Measurements from ENCODE around the gene RIT1.

- TF ChIP-seq CTCF (IDR thresholded peaks at IDR 0.05), result no peak
- TF ChIP-seq POLR2A (IDR thresholded peaks at IDR 0.05), result no peak
Measured at GRCh38 chr1:155847823-155848529, 63.2 kb downstream of the RIT1 start.
